Measurements from ENCODE around the gene FBXO21.

Gene FBXO21

GRCh38 chr12:117147639-117148038 lies 42.6 kb downstream of the FBXO21 start:
- Mint-ChIP-seq H3K4me3 (no peak overlapping the region), H3K27ac (no peak overlapping the region)

GRCh38 chr12:117145597-117146154 lies 44.6 kb downstream of the FBXO21 start:
- no peak overlapping the region for H3K27ac Mint-ChIP-seq
- peaks cover 13% of the 10 kb centered on the region for H3K4me1 Mint-ChIP-seq (ENCODE audit: low read depth)
- no peaks in the 10 kb centered on the region for H3K9me3 Mint-ChIP-seq
- no peaks in the 10 kb centered on the region for H3K27me3 Mint-ChIP-seq
- H3K36me3 Mint-ChIP-seq (ENCODE audit: low read depth), result peaks cover 69% of the 10 kb centered on the region
- no peak overlapping the region for H3K4me3 Mint-ChIP-seq
- intact Hi-C loops (cut with micrococcal nuclease), result no loop called here

More at GRCh38 chr12:117147639-117148038, 42.6 kb downstream of the FBXO21 start:
- H3K27me3 Mint-ChIP-seq, result no peaks in the 10 kb centered on the region
- H3K36me3 Mint-ChIP-seq (ENCODE audit: low read depth), result peaks cover 84% of the 10 kb centered on the region
- H3K9me3 Mint-ChIP-seq, result no peaks in the 10 kb centered on the region
- peaks cover 6% of the 10 kb centered on the region for H3K4me1 Mint-ChIP-seq (ENCODE audit: low read depth)
- intact Hi-C loops (cut with micrococcal nuclease), result no loop called here

- H3K27ac Mint-ChIP-seq, result no peak overlapping the region
- peaks cover 17% of the 10 kb centered on the region for H3K4me1 Mint-ChIP-seq (ENCODE audit: low read depth)
- no peaks in the 10 kb centered on the region for H3K9me3 Mint-ChIP-seq
- H3K36me3 Mint-ChIP-seq (ENCODE audit: low read depth), result peaks cover 61% of the 10 kb centered on the region
- H3K4me3 Mint-ChIP-seq, result no peak overlapping the region
- no peaks in the 10 kb centered on the region for H3K27me3 Mint-ChIP-seq
- intact Hi-C loops (cut with micrococcal nuclease), result no loop called here
Observed at GRCh38 chr12:117144599-117144998, 45.7 kb downstream of the FBXO21 start.

- intact Hi-C loops (cut with micrococcal nuclease), result no loop called here
- Mint-ChIP-seq H3K4me1 (ENCODE audit: low read depth) (peaks cover 23% of the 10 kb centered on the region), H3K4me3 (no peak overlapping the region), H3K9me3 (no peaks in the 10 kb centered on the region), H3K27ac (no peak overlapping the region), H3K27me3 (no peaks in the 10 kb centered on the region), H3K36me3 (ENCODE audit: low read depth) (peaks cover 47% of the 10 kb centered on the region)
Observed at GRCh38 chr12:117143008-117143532, 47.2 kb downstream of the FBXO21 start.

GRCh38 chr12:117142094-117142493 lies 48.2 kb downstream of the FBXO21 start:
- H3K27ac Mint-ChIP-seq, result no peak overlapping the region
- intact Hi-C loops (cut with micrococcal nuclease), result no loop called here
- no peak overlapping the region for H3K4me3 Mint-ChIP-seq

GRCh38 chr12:117141097-117141898 lies 49.0 kb downstream of the FBXO21 start:
- peaks cover 32% of the 10 kb centered on the region for H3K36me3 Mint-ChIP-seq (ENCODE audit: low read depth)
- H3K4me1 Mint-ChIP-seq (ENCODE audit: low read depth), result peaks cover 17% of the 10 kb centered on the region
- intact Hi-C loops (cut with micrococcal nuclease), result no loop called here
- H3K4me3 Mint-ChIP-seq, result no peak overlapping the region
- no peaks in the 10 kb centered on the region for H3K9me3 Mint-ChIP-seq
- H3K27ac Mint-ChIP-seq, result no peak overlapping the region
- no peaks in the 10 kb centered on the region for H3K27me3 Mint-ChIP-seq

More at GRCh38 chr12:117142094-117142493, 48.2 kb downstream of the FBXO21 start:
- peaks cover 17% of the 10 kb centered on the region for H3K4me1 Mint-ChIP-seq (ENCODE audit: low read depth)
- no peaks in the 10 kb centered on the region for H3K27me3 Mint-ChIP-seq
- H3K36me3 Mint-ChIP-seq (ENCODE audit: low read depth), result peaks cover 40% of the 10 kb centered on the region
- no peaks in the 10 kb centered on the region for H3K9me3 Mint-ChIP-seq

- Mint-ChIP-seq H3K27ac (no peak overlapping the region), H3K27me3 (no peaks in the 10 kb centered on the region), H3K9me3 (no peaks in the 10 kb centered on the region), H3K4me1 (ENCODE audit: low read depth) (peaks cover 17% of the 10 kb centered on the region), H3K36me3 (ENCODE audit: low read depth) (peaks cover 25% of the 10 kb centered on the region), H3K4me3 (no peak overlapping the region)
- intact Hi-C loops (cut with micrococcal nuclease), result no loop called here
Observed at GRCh38 chr12:117140397-117141096, 49.7 kb downstream of the FBXO21 start.

- H3K27me3 Mint-ChIP-seq, result no peaks in the 10 kb centered on the region
- peaks cover 20% of the 10 kb centered on the region for H3K4me1 Mint-ChIP-seq (ENCODE audit: low read depth)
- peaks cover 11% of the 10 kb centered on the region for H3K36me3 Mint-ChIP-seq (ENCODE audit: low read depth)
- H3K4me3 Mint-ChIP-seq, result no peak overlapping the region
- no peak overlapping the region for H3K27ac Mint-ChIP-seq
- H3K9me3 Mint-ChIP-seq, result no peaks in the 10 kb centered on the region
- intact Hi-C loops (cut with micrococcal nuclease), result no loop called here
Observed at GRCh38 chr12:117139025-117139717, 51.1 kb downstream of the FBXO21 start.

- Mint-ChIP-seq H3K9me3 (no peaks in the 10 kb centered on the region), H3K36me3 (ENCODE audit: low read depth) (no peaks in the 10 kb centered on the region), H3K27me3 (no peaks in the 10 kb centered on the region), H3K4me1 (ENCODE audit: low read depth) (peaks cover 18% of the 10 kb centered on the region), H3K4me3 (no peak overlapping the region), H3K27ac (no peak overlapping the region)
- intact Hi-C loops (cut with micrococcal nuclease), result no loop called here
Observed at GRCh38 chr12:117134721-117135120, 55.5 kb downstream of the FBXO21 start.

GRCh38 chr12:117134059-117134458 lies 56.2 kb downstream of the FBXO21 start:
- H3K36me3 Mint-ChIP-seq (ENCODE audit: low read depth), result no peaks in the 10 kb centered on the region
- no peak overlapping the region for H3K4me3 Mint-ChIP-seq
- no peaks in the 10 kb centered on the region for H3K27me3 Mint-ChIP-seq
- intact Hi-C loops (cut with micrococcal nuclease), result no loop called here
- H3K27ac Mint-ChIP-seq, result no peak overlapping the region
- H3K4me1 Mint-ChIP-seq (ENCODE audit: low read depth), result peaks cover 15% of the 10 kb centered on the region
- no peaks in the 10 kb centered on the region for H3K9me3 Mint-ChIP-seq

GRCh38 chr12:117130801-117131200 lies 59.5 kb downstream of the FBXO21 start:
- Mint-ChIP-seq H3K27me3 (no peaks in the 10 kb centered on the region), H3K4me1 (ENCODE audit: low read depth) (peaks cover 11% of the 10 kb centered on the region), H3K9me3 (peaks cover 10% of the 10 kb centered on the region), H3K27ac (no peak overlapping the region), H3K36me3 (ENCODE audit: low read depth) (no peaks in the 10 kb centered on the region), H3K4me3 (no peak overlapping the region)
- intact Hi-C loops (cut with micrococcal nuclease), result no loop called here

GRCh38 chr12:117129391-117129790 lies 60.9 kb downstream of the FBXO21 start:
- Mint-ChIP-seq H3K27ac (no peak overlapping the region), H3K4me1 (ENCODE audit: low read depth) (peaks cover 11% of the 10 kb centered on the region), H3K9me3 (peaks cover 10% of the 10 kb centered on the region), H3K4me3 (no peak overlapping the region), H3K27me3 (no peaks in the 10 kb centered on the region), H3K36me3 (ENCODE audit: low read depth) (no peaks in the 10 kb centered on the region)
- intact Hi-C loops (cut with micrococcal nuclease), result no loop called here

- no peak overlapping the region for H3K4me3 Mint-ChIP-seq
- intact Hi-C loops (cut with micrococcal nuclease), result no loop called here
- no peaks in the 10 kb centered on the region for H3K27me3 Mint-ChIP-seq
- peaks cover 10% of the 10 kb centered on the region for H3K9me3 Mint-ChIP-seq
- H3K27ac Mint-ChIP-seq, result no peak overlapping the region
- H3K4me1 Mint-ChIP-seq (ENCODE audit: low read depth), result no peaks in the 10 kb centered on the region
- no peaks in the 10 kb centered on the region for H3K36me3 Mint-ChIP-seq (ENCODE audit: low read depth)
Observed at GRCh38 chr12:117127933-117128823, 62.1 kb downstream of the FBXO21 start.

All from dendritic cell treated with granulocyte-macrophage colony-stimulating factor and Interleukin-4, amounts not matched to agents 40 ng/mL and 50 ng/mL, for 4 days (primary cell).